Nephron progenitor cell (in vitro differentiated cells): ENCODE measurements around the gene OLFM2.

Experiments used
- DNase-seq: peaks from one replicate; pipeline ENCODE4 v3.0.0; 2021
- H3K27ac Mint-ChIP-seq: 2 replicates; pipeline ENCODE4 v1.8.0; 2021; ENCODE audit warnings: mild to moderate bottlenecking, moderate library complexity, mixed read lengths
- H3K27me3 Mint-ChIP-seq: 2 replicates; pipeline ENCODE4 v1.8.0; 2021; ENCODE audit warnings: mild to moderate bottlenecking, low read depth, mixed read lengths; ENCODE audit not compliant: poor library complexity
- H3K36me3 Mint-ChIP-seq: 2 replicates; pipeline ENCODE4 v1.8.0; 2021; ENCODE audit warnings: low read depth, mixed read lengths
- H3K4me1 Mint-ChIP-seq: 2 replicates; pipeline ENCODE4 v1.8.0; 2021; ENCODE audit warnings: mixed read lengths
- H3K4me3 Mint-ChIP-seq: 2 replicates; pipeline ENCODE4 v1.8.0; 2021; ENCODE audit warnings: mild to moderate bottlenecking, moderate library complexity, mixed read lengths
- H3K9me3 Mint-ChIP-seq: 2 replicates; pipeline ENCODE4 v1.8.0; 2021; ENCODE audit warnings: mild to moderate bottlenecking, moderate library complexity, mixed read lengths
- CTCF ChIP-seq: fragments of 200-600 bp; sonication (generic); IDR thresholded peaks from 2 replicates; pipeline ENCODE4 v1.5.0; 2021; ENCODE audit warnings: antibody characterized with exemption

Gene OLFM2

GRCh38 chr19:9860407-9860806, 75.9 kb downstream of the OLFM2 start:
- Mint-ChIP-seq H3K4me1 (peaks cover 32% of the 10 kb centered on the region), H3K27me3 (peaks cover 11% of the 10 kb centered on the region), H3K36me3 (peaks cover 23% of the 10 kb centered on the region), H3K4me3 (no peak overlapping the region), H3K9me3 (no peaks in the 10 kb centered on the region), H3K27ac (no peak overlapping the region)
- DNase-seq: no peak
- TF ChIP-seq CTCF: no peak

- H3K9me3 Mint-ChIP-seq: no peaks in the 10 kb centered on the region
- no peak for TF ChIP-seq CTCF
- H3K27ac Mint-ChIP-seq: no peak overlapping the region
- H3K36me3 Mint-ChIP-seq: peaks cover 31% of the 10 kb centered on the region
- no peak for DNase-seq
- peaks cover 29% of the 10 kb centered on the region for H3K4me1 Mint-ChIP-seq
- no peak overlapping the region for H3K4me3 Mint-ChIP-seq
- H3K27me3 Mint-ChIP-seq: peaks cover 11% of the 10 kb centered on the region
Measured at GRCh38 chr19:9858766-9859165, 77.5 kb downstream of the OLFM2 start.

GRCh38 chr19:9857920-9858746, 78.2 kb downstream of the OLFM2 start:
- Mint-ChIP-seq H3K27me3 (peaks cover 11% of the 10 kb centered on the region), H3K27ac (peak overlapping the region; percentile 42), H3K9me3 (no peaks in the 10 kb centered on the region), H3K36me3 (peaks cover 35% of the 10 kb centered on the region), H3K4me3 (no peak overlapping the region), H3K4me1 (peaks cover 29% of the 10 kb centered on the region)
- TF ChIP-seq CTCF: no peak
- DNase-seq: no peak

- Mint-ChIP-seq H3K27me3 (peaks cover 10% of the 10 kb centered on the region), H3K36me3 (peaks cover 35% of the 10 kb centered on the region), H3K27ac (peak overlapping the region; percentile 90), H3K9me3 (no peaks in the 10 kb centered on the region), H3K4me1 (peaks cover 32% of the 10 kb centered on the region), H3K4me3 (no peak overlapping the region)
- no peak for TF ChIP-seq CTCF
- no peak for DNase-seq
Measured at GRCh38 chr19:9857076-9857721, 79.1 kb downstream of the OLFM2 start.

- peaks cover 35% of the 10 kb centered on the region for H3K36me3 Mint-ChIP-seq
- DNase-seq: no peak
- H3K27me3 Mint-ChIP-seq: peaks cover 12% of the 10 kb centered on the region
- peaks cover 34% of the 10 kb centered on the region for H3K4me1 Mint-ChIP-seq
- no peak overlapping the region for H3K4me3 Mint-ChIP-seq
- H3K9me3 Mint-ChIP-seq: no peaks in the 10 kb centered on the region
- TF ChIP-seq CTCF: no peak
- H3K27ac Mint-ChIP-seq: no peak overlapping the region
Measured at GRCh38 chr19:9856609-9857008, 79.7 kb downstream of the OLFM2 start.
